Measurements from ENCODE around the gene HDAC4.

HDAC4 gene

DNA sequence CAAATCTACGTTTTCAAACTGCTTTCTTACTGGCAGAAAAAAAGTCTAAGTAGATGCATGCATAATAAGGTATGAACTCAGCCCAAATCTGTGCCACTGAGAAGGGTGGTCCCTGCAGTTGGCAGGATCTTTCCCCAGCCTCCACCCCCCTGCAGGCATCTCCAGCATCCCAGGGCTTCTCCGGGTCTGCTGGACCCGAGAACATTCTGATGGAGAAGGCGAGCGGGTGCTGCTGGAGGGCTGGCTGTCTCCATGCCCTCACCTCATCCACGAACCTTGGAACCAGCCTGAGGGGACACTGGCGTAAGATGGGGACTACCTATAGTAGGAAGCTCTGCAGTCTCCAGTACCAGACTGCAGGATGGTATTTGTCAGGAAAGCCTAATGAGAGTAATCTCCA, 198.9 kb downstream of the HDAC4 start:
- DNase-seq (ENCODE audit: low spot score): no peak

DNA sequence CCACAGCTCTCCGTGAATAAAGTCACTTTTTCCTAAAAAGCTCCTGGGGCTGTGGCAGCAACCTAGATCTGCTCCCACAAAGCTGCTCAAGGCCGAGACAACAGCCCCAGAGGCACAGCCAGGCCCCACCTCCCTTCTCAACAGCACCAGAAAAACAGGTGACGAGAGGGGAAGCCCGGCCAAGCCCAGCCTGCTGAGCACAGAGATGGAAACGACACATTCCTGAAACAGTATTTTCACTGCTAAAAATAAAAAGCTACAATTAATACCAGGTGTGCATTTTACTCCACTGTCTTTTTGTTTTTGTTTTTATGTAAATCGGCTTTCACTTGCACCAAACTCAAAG, 199.3 kb downstream of the HDAC4 start:
- no peak for DNase-seq (ENCODE audit: low spot score)

DNA sequence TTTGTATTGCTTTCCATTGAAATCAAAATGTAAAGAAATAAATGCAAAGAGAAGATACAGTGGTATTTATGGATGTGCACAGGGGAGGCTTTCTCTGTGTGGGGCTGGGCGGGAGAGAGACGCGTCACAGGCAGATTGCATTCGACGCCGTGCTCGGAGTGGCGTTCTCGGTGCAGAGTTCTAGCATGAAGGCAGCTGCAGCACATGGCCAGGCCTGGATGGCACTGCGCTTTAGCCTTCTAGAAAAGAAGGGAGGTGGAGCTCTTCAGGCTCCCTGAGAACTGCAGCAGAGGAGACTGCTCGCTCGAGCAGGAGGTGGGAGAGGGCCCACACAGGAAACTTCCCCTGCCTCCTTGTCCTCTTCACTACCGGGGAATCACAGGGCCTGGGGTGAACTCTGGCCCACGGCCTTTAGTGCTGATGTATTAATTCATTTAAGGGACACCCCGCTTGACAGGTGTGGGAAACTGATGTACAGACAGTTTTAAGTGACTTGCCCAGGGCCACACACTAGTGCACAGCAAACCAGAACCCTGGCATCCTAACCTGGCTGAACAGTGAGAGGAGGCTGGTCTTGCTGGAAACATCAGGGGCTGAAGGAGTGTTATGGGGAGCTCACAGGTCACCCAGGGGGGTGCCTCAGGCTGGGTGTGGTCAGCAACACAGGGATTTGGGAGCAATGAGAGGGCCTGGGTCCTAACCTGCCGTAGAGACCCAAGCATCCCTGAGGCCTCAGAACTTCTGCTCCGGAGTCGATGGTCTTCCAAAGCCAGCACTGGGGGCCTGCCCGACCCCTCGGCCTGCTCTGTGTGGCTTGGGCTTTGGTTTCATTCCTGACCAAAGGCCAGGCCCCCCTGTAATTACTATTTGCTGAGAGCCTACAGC, 199.9 kb downstream of the HDAC4 start:
- DNase-seq (ENCODE audit: low spot score): no peak

DNA sequence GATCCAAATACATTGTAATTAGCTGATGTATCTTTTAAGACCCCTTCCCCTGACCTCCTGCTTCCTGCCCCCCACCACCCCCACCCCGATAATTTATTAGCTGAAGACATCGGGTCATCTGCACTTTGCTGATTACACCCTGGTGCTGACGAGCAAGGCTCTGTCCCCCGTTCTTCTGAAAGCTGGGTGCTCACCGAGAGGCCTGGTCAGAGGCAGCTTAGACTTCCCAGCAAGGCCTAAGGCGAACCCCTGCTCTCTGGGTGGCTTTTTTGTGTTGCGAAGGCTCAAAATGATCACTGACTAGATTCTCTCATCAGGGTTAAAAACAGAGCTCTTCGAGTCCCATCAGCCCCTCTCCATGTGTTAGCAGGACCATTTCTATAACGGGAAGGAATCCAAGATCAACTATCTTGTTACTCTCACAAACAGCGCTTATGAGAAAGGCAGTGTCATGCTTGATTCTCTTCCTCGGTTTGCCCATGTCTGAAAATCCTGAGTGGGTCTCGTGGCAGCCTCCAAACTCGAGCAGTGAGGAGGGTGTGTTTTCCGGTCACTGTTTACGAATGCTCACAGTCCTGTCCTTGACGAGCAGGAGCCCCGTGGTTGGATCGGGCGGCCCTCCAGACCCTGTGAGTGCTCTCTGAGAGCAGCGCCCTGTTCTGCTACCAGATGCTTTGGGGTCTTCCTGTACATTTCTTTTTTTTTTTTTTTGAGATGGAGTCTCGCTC, 201.6 kb downstream of the HDAC4 start:
- DNase-seq (ENCODE audit: low spot score): peak; percentile 58

DNA sequence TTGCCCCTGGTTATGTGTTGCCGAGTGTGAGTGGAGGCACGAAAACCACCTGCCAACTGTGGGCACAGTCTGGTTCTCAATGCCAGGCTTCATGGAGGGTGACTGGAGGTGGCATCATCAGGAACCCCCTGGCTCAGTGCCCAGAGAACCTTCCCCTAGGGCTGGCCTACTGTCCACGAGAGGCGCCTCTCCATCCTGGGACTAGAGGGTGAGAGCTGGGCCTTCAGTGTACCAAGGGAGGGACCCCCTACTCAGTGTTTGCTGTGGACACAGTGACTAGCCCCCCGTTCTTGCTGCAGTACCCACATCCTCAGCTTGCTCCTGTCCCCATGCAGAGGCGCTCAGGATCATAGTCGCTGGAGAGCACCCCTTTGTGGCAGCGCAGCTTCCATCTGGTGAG, 202.6 kb downstream of the HDAC4 start:
- no peak for DNase-seq (ENCODE audit: low spot score)

DNA sequence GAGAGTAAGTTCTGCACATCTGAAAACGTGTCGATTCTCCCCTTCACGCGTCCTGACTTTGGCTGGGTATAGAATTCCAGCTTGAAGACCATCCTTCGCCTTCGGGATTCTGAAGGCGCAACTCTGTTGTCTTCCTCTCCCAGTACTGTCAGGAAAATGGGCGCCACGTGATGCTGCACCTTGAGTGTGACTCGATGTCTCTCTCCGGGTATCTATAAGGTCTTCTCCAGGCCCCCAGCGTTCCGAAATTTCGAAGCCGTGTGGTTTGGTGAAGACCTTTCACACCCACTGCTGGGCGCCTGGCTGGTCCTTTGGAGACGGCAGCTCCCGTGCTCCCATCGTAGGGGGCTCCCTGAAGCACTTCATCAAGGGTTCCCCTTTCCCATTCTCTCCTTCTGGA, 203.7 kb downstream of the HDAC4 start:
- no peak for DNase-seq (ENCODE audit: low spot score)

DNA sequence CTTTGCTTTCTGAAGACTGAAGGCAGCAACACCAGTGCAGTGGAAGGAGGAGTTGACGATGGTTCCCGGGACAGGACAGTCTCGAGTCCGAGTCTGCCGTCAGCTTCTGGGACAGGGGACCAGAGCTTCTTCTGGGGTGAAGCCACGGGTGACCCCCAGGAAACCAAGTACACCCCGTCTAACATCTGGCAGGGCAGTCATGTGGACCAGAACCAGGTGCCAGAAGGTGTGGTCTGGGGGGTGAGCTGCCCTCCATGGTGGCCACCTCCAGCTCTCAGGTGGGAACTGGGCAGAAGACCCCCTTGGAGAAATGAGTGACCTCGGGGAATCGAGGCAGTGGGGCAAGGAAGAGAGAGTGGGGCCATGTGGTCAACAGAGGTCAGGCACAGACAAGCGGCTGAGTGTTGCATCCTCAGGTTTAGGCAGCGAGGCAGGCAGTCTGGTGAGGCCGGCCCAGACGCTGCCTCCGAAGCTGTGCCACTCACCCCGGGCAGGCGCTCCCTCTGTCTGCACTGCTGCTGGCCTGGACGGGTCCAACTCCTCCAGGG, 204.3 kb downstream of the HDAC4 start:
- DNase-seq (ENCODE audit: low spot score): no peak

DNA sequence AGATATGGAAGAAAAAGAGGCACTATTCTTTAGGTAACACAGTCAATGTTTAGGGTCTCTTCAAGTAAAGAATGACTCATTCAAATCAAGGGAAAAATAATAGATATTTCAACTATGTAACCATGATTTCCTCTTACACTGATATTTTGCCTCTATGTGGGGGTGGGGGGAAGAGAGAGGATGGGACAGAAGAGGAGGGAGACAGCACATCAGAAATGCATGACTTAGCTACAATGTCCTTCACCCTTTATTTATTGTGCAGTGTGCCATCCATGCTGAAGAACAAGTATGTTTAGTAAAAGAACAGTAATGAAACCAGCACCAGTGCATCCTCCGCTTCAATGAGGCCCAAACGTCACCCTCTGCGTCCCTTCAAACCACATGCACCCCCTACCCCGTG, 204.8 kb downstream of the HDAC4 start:
- DNase-seq (ENCODE audit: low spot score): no peak

DNA sequence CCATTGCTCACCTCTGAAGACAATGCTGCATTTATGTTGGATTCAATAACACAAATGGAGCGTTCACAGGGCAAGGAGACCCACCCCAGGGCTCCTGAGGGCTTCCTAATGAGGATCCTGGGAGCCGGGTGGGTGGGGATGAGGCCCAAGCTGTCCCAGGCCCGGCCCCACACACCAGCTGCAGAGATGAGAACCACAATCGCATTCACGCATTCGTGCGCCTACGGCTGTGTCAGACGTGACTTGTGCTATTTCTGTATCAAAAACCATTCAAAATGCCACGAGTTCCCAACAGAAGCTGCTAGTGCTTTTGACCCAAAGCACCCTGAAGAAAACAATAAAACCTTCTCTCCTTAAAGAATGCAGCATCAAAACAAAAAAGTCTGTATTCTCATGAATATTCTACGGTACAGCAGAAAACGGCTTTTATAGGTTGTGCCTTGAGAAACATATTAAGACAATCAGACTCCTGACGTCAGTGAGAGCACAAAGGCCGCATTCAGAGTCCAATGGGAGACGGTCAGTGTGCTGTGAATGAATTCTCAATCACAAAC, 205.4 kb downstream of the HDAC4 start:
- peak; percentile 88 for DNase-seq (ENCODE audit: low spot score)

DNA sequence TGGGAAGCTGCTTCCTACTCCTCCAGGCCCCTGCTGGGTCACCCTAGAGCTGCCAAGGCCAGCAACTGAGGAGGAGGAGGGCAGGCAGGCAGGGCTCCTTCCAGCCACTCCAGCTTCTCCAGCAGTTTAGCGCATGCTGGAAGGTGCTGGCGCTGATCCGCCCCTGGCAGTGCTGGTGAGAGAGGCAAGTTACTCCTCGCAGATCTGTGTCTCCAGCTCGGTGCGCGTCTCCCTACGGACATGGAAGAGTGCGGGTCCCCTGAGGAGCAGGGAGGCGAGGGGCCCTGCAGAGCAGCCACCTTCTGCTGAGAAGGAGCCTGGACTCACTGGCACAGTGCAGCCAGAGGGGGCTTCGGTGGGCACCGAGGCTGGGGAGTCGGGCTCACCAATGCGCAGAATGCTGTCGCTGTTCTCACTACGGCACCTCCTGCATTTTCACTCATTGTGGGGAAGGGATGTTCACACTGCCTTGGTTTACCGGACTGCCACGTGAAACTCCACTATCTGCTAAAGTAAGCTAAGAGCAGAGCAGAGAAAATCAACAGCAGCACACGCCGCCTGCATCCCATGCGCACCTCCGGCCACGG, 206.0 kb downstream of the HDAC4 start:
- DNase-seq (ENCODE audit: low spot score): peak; percentile 52

DNA sequence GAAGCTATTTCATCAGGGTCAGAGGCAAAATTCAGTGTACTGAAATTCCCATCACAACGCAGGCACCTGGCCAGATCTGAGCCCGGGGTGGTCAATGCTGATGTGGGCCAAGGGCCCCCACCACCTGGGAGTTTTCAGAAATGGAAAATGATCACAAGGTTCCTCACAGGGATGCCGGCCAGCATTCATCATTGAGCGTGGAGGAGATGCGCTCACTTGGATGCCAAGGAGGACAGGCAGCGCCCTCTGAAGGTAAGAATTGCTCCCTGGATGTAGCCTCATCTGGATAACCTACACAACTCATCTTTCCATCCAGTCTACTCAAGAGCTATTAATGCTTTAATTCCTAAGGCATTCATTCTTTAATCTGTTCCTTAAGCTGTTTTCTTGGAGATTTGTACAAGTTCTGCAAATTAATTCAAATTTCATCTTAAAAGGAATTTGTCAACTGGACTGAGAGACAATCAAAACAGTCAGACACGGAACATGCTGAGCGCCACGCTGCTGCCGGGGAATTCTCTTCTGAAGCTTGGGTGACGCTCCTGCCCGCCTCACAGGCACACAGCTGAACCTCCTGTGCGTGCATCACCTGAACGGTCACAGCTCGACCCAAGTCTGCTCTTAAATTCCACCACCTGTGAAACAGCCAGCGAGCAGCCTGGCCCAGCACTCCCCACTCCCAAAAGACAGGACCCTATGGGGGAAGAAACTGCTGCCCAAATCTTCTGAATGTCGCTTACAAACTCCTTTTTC, 206.7 kb downstream of the HDAC4 start:
- peak; percentile 77 for DNase-seq (ENCODE audit: low spot score)

DNA sequence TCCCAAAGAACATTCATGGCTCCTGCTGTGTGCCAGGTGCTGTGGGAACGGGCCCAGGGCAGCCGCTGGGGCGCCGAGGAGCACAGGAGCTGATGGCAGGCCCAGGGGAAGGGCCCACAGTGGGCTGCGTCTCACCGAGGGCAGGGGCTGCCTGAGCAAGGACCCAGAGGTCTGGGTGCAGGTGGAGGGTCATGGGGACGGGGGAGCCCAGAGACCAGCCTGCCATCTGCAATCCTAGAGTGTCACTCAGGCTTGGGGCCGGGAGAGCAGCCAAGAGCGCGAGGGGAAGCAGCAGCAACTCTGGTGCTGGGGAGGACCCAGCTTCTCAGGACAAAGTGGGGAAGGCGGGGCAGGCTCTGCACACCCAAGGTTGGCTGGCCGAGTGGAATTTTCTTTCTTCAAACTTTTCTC, 207.4 kb downstream of the HDAC4 start:
- peak; percentile 76 for DNase-seq (ENCODE audit: low spot score)

DNA sequence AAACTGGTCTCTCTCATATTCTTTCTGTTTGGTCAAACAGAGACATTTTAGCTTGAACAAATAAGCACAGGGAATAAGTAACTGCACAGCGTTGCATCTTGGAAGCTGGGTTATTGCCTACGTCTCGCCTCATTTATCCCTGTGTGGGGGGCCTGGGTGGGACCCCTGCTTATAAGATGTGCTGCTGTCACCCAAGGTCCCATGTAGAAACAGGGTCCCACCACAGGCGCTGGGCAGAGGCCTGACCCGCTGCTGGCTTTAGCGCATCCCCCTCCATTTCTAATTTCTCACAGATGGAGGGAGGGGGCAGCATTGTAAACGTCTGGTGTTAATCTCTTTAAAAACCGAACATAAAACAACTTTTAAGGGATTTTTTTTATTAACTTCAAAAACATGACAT, 207.8 kb downstream of the HDAC4 start:
- no peak for DNase-seq (ENCODE audit: low spot score)

DNA sequence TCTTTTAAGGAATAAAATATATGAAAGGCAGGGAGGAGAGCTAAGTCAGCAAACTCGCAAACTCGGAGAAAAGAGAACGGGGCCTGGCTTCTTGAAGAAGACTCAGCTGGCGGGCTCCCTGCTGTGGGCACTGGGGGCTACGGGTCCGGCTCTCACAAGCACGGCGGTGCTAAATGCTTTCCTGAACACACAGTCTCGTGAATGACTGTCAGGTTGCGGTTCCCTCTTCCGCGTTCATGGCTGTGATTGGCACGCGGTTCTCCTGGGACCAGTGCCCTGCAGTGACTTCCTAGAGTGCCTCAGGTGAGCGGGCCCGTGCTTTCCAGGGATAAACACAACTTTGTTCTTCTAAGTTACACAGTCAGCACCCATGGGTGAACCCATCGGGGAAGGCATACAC, 208.4 kb downstream of the HDAC4 start:
- no peak for DNase-seq (ENCODE audit: low spot score)

DNA sequence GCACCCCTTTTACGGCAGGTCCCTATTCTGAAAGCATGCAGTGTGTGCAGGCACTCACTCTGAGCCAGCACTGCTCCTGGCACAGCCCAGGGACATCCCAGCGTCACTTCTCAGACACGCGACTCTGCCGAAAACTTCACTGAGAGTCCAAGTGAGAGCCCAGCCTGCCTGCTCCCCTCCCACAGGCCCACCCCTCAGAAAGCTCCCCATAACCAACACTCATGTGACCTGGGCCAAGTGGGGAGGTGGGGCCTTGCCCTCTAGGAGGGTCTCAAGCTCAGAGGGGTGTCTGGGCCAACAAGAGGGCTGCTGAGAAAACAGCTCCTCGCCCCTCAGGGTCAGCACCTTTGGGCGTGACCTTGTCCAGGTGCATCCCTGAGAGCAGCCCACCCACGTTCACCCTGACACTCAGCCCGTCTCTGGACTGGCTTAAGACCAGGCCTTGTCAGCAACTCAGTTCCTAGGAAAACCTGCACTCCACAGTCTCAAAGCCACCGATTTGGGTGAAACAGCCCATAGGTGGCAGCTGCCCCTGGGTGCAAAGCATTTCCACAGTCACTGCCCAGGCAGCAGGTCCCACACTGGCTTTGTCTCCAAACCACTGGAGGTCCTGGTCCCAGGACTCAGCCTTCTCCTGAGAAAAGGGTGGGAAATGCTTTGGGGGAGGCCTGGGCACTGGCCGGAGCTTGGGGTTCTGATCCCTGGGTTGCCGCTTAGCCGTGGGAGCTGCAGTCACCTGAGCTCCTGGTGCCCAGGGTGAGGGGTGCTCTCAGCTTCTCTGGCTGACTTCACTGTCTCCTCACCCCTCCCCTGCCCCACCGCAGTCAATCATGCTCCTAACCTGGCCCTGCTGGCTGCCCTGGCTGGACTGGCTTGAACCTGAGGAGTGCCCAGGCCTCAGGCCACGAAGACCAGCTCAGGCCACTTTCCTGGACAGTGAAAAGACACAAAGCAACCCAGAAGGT, 209.6 kb downstream of the HDAC4 start:
- no peak for DNase-seq (ENCODE audit: low spot score)

DNA sequence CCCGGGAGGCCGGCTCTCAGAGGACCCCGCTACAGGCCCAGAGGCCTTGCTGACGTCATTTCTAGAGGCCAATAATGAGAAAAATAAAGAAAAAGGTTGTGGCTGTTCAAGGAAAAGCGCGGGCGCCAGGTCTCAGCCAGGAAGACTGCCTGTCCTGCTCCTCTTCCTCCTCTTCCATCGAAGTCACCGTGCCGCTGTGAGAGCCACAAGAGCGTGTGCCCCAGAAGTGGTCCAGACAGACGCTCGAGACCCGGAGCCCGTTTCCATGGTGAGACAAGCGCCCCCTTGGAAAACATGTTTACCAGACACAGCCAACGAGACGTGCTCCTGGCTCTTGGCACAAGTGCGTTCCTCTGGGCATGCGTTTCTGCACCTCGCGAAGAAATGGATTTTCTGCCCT, 210.5 kb downstream of the HDAC4 start:
- DNase-seq (ENCODE audit: low spot score): no peak

DNA sequence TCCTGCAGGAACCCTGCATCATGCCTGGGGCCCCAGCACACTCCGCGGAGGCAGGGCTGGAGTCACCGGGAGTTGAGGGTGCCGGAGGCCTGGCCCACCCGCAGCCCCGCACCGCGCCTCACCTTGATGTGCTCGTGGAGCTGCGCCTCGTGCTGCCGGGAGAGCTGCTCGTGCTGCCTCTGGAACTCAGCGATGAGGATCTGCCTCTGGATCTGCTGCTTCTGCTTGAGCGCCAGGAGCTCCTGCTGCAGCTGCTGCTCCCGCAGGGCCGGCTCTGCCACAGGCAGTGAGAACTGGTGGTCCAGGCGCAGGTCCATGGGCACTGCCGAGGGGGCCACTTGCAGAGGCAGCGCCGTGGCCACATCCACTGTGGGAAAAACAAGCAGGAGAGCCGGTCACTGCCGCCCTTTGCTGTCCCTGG, 211.1 kb downstream of the HDAC4 start:
- no peak for DNase-seq (ENCODE audit: low spot score)

DNA sequence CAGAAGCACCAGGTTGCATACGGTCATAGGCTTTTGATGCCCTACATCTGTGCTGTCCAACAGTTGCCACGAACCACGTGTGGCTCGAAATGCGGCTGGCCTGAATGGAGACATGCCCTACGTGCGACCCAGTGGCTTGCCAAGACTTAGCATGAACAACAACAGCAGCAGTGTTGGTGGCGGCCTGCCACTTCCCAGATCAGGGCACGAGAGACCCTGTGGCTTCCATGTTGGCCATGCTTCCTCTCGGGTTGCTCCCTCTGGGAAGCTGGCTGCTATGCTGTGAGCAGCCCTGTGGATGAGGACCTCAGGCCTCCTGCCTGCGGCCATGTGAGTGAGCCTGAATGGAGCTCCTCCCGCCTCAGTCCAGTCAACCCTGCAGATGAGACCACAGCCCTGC, 212.3 kb downstream of the HDAC4 start:
- DNase-seq (ENCODE audit: low spot score): no peak

DNA sequence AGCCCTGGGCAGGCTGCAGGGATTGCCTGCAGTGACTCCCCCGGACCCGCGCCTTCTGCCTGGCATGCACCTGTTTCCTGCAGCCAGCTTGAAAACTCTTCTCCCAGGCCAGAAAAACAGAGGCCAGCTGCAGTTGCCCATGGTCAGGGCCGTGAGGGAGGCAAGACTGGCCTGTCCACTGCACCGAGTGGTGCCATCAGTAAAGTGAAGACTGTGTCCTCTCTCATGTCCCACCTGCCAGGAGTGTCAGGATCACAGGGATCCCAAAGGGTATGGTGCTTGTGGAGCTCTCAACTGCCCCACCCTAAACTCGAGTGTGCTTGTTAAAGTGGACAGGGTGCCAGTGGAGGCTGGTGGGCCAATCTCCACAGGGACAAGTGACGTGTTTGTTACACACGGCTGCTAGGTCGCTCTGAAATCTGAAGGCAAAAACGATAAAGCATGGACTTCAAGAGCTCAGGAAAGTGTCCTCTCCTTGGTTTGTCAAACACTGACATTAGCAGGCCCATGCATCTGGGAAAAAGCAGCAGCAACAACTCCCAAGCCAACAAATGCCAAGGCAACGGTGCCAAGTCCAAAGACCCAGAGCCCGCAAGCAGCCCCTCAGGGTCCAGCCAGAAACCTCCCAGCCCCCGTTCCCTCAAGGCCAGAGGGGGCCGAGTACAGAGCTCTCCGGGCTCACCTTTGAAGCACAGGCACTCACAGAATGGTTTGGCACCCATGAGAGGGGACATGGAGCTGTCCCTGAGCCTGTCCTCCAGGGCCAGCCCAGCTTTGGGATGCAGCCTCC, 213.2 kb downstream of the HDAC4 start:
- no peak for DNase-seq (ENCODE audit: low spot score)
